Inferior parietal cortex (tissue), 1 donor: Measurements from ENCODE around the gene L1CAM.
A peak's percentile ranks its signal among the peaks of the same experiment; 100 is the strongest.

Source experiments
- DNase-seq: peaks from one replicate; pipeline ENCODE4 v3.0.0-alpha.2; 2016; ENCODE audit errors: extremely low spot score

The L1CAM gene

GRCh38 chrX:153875391-153876111, 10.4 kb downstream of the L1CAM start:
- DNase-seq: peak; percentile 19

GRCh38 chrX:153874366-153875125, 11.4 kb downstream of the L1CAM start:
- DNase-seq: no peak

- DNase-seq: no peak
Measured at GRCh38 chrX:153874085-153874365, 11.9 kb downstream of the L1CAM start.

- DNase-seq: no peak
Measured at GRCh38 chrX:153873282-153874084, 12.5 kb downstream of the L1CAM start.

- no peak for DNase-seq
Measured at GRCh38 chrX:153871946-153872878, 13.8 kb downstream of the L1CAM start.

- DNase-seq: no peak
Measured at GRCh38 chrX:153871451-153871850, 14.5 kb downstream of the L1CAM start.

- no peak for DNase-seq
Measured at GRCh38 chrX:153870791-153871360, 15.1 kb downstream of the L1CAM start.

DNA sequence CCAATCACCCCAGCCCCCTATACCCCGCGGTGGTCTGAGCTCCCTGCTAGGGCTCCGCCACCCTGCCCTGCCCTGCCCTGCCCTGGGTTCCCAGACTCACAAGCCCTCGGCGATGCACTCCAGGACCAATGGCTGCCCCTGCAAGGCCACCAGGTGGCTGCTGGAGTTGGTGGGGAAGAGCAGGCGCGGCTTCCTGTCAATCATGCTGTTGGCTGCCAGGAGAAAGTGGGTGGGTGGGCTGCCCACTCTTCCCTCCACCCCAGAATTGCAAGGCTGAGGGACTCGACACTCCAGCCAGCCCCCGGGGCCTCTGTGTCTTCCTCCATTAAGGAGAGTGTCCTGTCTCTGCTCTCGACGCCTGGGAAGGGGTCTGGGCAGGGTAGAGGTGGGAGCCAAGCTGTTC, 15.7 kb downstream of the L1CAM start:
- no peak for DNase-seq

DNA sequence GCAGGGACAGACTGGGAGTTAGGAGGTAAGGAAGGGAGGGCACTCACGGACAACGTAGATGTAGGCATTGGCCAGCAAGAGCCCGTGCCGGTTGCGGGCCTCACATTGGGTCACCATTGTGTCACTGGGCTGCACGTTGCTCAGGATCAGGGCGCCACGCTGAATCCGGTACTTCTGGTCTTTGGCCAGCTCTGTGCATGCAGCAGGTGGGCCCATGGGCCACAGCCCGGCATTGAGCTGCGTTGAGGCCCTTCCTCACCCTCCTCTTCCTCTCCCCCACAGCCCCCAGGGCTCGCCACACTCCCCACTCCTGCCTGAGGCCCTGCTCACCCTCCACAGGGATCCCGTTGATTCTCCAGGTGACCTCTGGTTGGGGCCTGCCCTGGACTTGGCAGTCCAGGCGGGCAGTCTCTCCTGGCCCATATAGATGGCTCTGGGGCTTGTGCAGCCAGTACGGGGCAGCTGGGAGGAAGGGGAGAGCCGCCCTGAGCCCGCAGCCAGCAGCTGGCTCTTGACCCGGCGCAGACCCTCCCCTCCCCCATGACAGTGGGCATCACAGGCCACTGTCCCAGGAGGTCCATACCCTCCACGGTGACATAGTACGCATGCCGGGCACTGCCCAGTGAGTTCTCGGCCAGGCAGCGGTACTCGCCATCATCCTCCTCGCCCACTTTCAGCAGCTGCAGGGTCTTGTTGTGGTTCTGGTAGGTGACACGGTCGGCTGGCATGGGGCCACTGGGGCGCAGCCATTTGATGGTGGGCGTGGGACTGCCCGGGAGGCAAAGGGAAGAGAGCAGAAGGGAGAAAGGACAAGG, 16.3 kb downstream of the L1CAM start:
- no peak for DNase-seq

GRCh38 chrX:153868576-153869472, 17.1 kb downstream of the L1CAM start:
- DNase-seq: no peak

- no peak for DNase-seq
Measured at GRCh38 chrX:153867671-153868070, 18.3 kb downstream of the L1CAM start.

DNA sequence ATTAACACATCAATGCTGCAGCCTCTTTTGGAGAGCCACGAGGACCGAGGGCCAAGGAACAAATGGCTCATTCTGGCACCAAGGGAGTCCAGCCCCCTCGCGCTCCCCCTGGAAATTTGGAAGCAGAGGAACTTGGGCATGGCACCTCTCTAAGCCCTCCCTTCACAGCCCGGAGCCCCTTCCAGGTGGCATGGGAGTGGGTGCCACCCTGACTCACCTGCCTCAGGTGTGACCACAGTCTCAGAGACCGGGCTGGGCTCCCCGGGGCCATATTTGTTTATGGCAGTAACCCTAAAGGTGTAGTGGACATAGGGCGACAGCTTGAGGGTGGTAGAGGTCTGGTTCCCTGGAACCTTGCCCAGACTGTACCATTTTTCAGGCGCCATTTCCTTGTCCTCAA, 18.8 kb downstream of the L1CAM start:
- no peak for DNase-seq

GRCh38 chrX:153866302-153867019, 19.5 kb downstream of the L1CAM start:
- peak; percentile 37 for DNase-seq

GRCh38 chrX:153865685-153866084, 20.3 kb downstream of the L1CAM start:
- no peak for DNase-seq

GRCh38 chrX:153865321-153865580, 20.7 kb downstream of the L1CAM start:
- DNase-seq: no peak

GRCh38 chrX:153864561-153865320, 21.2 kb downstream of the L1CAM start:
- no peak for DNase-seq

DNA sequence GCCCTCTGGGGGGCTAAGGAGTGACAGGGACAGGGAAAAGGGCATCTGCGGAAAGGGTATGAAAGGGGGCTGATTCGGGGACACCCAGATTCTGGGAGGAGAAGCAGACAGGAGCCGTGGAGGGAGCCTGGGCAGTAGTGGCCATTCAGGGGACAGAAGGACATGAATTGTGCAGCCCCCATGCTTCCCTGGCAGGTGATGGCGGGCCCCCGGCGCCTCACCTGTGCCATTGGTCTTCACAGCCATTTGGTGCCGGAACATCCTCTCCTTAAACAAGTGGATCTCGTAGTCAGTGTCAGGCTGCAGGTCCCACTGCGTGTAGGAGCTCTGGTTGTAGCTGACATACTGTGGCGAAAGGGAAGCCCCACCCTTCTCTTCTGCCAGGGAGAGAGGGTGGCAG, 21.9 kb downstream of the L1CAM start:
- DNase-seq: no peak
